ENCODE results near the gene C1orf116.

DNA sequence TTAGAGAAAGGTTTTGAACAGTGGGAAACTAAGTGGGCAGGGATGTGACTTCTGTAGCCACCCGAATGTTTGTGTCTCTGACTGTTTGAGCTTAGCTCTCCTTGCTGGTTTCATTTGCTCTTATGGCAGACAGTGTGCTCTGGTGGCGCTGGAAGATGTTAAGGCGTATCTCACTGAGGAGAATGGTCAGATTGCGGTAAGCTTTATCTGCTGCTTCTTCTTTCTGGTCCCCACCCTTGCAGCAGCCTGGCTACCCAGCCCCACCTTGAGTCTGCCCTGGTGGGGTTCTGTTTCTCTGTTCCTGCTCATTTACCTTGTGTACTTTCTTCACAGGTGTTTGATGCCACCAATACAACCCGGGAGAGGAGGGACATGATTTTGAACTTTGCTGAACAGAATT is 30.5 kb upstream of the C1orf116 start:
- TF ChIP-seq, protein P1, sequence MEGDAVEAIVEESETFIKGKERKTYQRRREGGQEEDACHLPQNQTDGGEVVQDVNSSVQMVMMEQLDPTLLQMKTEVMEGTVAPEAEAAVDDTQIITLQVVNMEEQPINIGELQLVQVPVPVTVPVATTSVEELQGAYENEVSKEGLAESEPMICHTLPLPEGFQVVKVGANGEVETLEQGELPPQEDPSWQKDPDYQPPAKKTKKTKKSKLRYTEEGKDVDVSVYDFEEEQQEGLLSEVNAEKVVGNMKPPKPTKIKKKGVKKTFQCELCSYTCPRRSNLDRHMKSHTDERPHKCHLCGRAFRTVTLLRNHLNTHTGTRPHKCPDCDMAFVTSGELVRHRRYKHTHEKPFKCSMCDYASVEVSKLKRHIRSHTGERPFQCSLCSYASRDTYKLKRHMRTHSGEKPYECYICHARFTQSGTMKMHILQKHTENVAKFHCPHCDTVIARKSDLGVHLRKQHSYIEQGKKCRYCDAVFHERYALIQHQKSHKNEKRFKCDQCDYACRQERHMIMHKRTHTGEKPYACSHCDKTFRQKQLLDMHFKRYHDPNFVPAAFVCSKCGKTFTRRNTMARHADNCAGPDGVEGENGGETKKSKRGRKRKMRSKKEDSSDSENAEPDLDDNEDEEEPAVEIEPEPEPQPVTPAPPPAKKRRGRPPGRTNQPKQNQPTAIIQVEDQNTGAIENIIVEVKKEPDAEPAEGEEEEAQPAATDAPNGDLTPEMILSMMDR (IDR thresholded peaks at IDR 0.05) = no peak
- no peak for TF ChIP-seq EZH2 (IDR thresholded peaks at IDR 0.05)
- no peak for TF ChIP-seq EZH2phosphoT487 (IDR thresholded peaks at IDR 0.05)

Measured in neural progenitor cell (in vitro differentiated cells).